Daoy (cell line): ENCODE data around the gene MAD1L1. TPM values are rescaled to one million over a fixed set of nuclear protein-coding genes. Genes with fewer than 3 reads are reported as not detected.
"Not testable (repeated sequence)": the region's sequence is repeated elsewhere in the genome, so short reads cannot be mapped to it uniquely, and the experiment has no call there.

Experiments used
- DNase-seq: peaks from one replicate; pipeline ENCODE4 v3.0.0-alpha.2; 2015; ENCODE audit warnings: low read depth
- total RNA-seq: library from RNA; depleted of rRNA; stranded (reverse); fragments of >200 nt; shearing (Covaris generic); gene quantifications from 2 replicates; pipeline ENCODE4 v1.2.3, GENCODE V29; 2014

Gene MAD1L1
- total RNA-seq, 1 experiment from 2014 or later: 103 TPM

GRCh38 chr7:1973321-1974251, 259.2 kb downstream of the MAD1L1 start:
- no peak for DNase-seq

- DNase-seq: no peak
Measured at GRCh38 chr7:1972744-1973143, 260.0 kb downstream of the MAD1L1 start.

- DNase-seq: no peak
Measured at GRCh38 chr7:1971946-1972654, 260.6 kb downstream of the MAD1L1 start.

- DNase-seq: no peak
Measured at GRCh38 chr7:1970895-1971294, 261.9 kb downstream of the MAD1L1 start.

GRCh38 chr7:1970285-1970660, 262.5 kb downstream of the MAD1L1 start:
- DNase-seq: not testable (repeated sequence)

GRCh38 chr7:1969459-1970284, 263.1 kb downstream of the MAD1L1 start:
- DNase-seq: no peak

GRCh38 chr7:1968397-1969111, 264.2 kb downstream of the MAD1L1 start:
- no peak for DNase-seq

- DNase-seq: no peak
Measured at GRCh38 chr7:1967512-1968396, 265.0 kb downstream of the MAD1L1 start.

GRCh38 chr7:1966631-1967200, 266.0 kb downstream of the MAD1L1 start:
- DNase-seq: no peak

- DNase-seq: no peak
Measured at GRCh38 chr7:1965579-1966294, 267.0 kb downstream of the MAD1L1 start.

GRCh38 chr7:1964913-1965578, 267.7 kb downstream of the MAD1L1 start:
- no peak for DNase-seq

GRCh38 chr7:1964211-1964912, 268.4 kb downstream of the MAD1L1 start:
- DNase-seq: no peak

- DNase-seq: no peak
Measured at GRCh38 chr7:1963575-1963974, 269.2 kb downstream of the MAD1L1 start.

GRCh38 chr7:1961701-1962276, 271.0 kb downstream of the MAD1L1 start:
- DNase-seq: peak; percentile 84

GRCh38 chr7:1959305-1959704, 273.4 kb downstream of the MAD1L1 start:
- no peak for DNase-seq

GRCh38 chr7:1957471-1958225, 275.1 kb downstream of the MAD1L1 start:
- DNase-seq: no peak
